ENCODE data around the gene PRLHR. TPM values are rescaled to one million over a fixed set of nuclear protein-coding genes. Genes with fewer than 3 reads are reported as not detected.

PRLHR gene
- total and polyA plus RNA-seq, 2 of the 4 experiments (the other 2 are of a cell fraction): not detected

DNA sequence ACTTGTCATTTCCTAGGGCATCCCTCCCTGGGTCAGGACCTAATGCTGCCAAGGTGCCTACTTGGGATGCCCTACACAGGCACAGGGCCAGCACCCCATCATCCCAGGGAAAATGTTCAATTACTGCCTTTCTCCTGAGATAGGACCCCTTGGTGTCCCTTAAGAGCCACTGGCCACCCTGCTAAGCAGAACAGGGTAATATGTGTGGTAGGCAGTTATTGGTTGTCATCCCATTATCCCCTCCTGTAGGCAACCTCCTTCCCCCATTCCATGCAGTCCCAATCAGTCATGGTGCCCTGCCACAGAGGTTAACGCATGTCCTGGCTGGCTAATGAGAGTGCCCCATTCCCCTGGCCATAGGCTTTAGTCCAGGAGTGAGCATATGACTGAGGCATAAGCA, 53.2 kb downstream of the PRLHR start:
- ATAC-seq (ENCODE audit: low read depth) (no peak), DNase-seq (no peak)
- H3K23ac ChIP-seq (ENCODE audit: low read depth, low read length): no peak overlapping the region
- no peaks in the 10 kb centered on the region for H3K4me1 ChIP-seq (ENCODE audit: control insufficient read depth, insufficient read depth, low read length)
- no peak overlapping the region for H3K9ac ChIP-seq (ENCODE audit: low read depth, low read length)
- no peaks in the 10 kb centered on the region for H3K36me3 ChIP-seq (ENCODE audit: control insufficient read depth, insufficient read depth, low read length)
- intact Hi-C loops (cut with micrococcal nuclease): no loop called here
- H3K27ac ChIP-seq (ENCODE audit: insufficient read depth, low read length): no peak overlapping the region
- H3K18ac ChIP-seq (ENCODE audit: low read depth, low read length): no peak overlapping the region
- no peaks in the 10 kb centered on the region for H4K20me1 ChIP-seq (ENCODE audit: insufficient read depth, low read length)
- H3K4me3 ChIP-seq (ENCODE audit: insufficient read depth, low read depth, low read length): no peak overlapping the region
- H4K8ac ChIP-seq (ENCODE audit: low read depth in 2 of 2, low read length in 2 of 2): no peak overlapping the region
- no peak overlapping the region for H4K5ac ChIP-seq (ENCODE audit: low read depth, low read length)
- no peaks in the 10 kb centered on the region for H3K9me1 ChIP-seq (ENCODE audit: insufficient read depth, low read length)
- H2BK20ac ChIP-seq (ENCODE audit: low read depth, low read length): no peak overlapping the region
- no peak overlapping the region for H2AK9ac ChIP-seq (replicated peaks; ENCODE audit: low read depth, low read length, poor library complexity)
- no peak overlapping the region for H3K4ac ChIP-seq (ENCODE audit: low read depth, low read length)
- CTCF ChIA-PET: no interaction called here
- no peaks in the 10 kb centered on the region for H3K9me3 ChIP-seq (ENCODE audit: control insufficient read depth, insufficient read depth, low read length)
- no peak overlapping the region for H2BK5ac ChIP-seq (ENCODE audit: low read depth, low read length, poor library complexity, severe bottlenecking)
- H3K4me2 ChIP-seq (ENCODE audit: low read depth, low read length): no peak overlapping the region
- H2AK5ac ChIP-seq (ENCODE audit: low read depth, low read length): no peak overlapping the region
- no peak overlapping the region for H4K91ac ChIP-seq (ENCODE audit: insufficient read depth, low read depth, low read length)
- no peak overlapping the region for H2BK15ac ChIP-seq (ENCODE audit: low read depth, low read length)
- in situ Hi-C loops (cut with MboI; ENCODE audit: low sequenced_read_pairs): no loop called here
- no peak overlapping the region for H2AFZ ChIP-seq (replicated peaks; ENCODE audit: low read length, poor library complexity)
- WGBS, 2 experiments (ENCODE audit: extremely low coverage in 2 of 2, insufficient read length in 1 of 2): no CpG with 5 or more reads among the region's 1 CpG
- H3K27me3 ChIP-seq (ENCODE audit: control insufficient read depth, insufficient read depth, low read length): no peaks in the 10 kb centered on the region
- BruUV-seq (replicated peaks): no TSS peak
- no peak overlapping the region for H3K56ac ChIP-seq (ENCODE audit: extremely low read depth, insufficient read depth, low read length)
- no peak for TF ChIP-seq CEBPB (IDR thresholded peaks at IDR 0.05; ENCODE audit: low read depth, low read length)
- TF ChIP-seq RAD21 (IDR thresholded peaks at IDR 0.05; ENCODE audit: low read length): no peak
- TF ChIP-seq MXI1 (IDR thresholded peaks at IDR 0.05; ENCODE audit: borderline replicate concordance, low read depth, low read length): no peak
- TF ChIP-seq RCOR1 (IDR thresholded peaks at IDR 0.05; ENCODE audit: insufficient replicate concordance, low read length): no peak
- TF ChIP-seq POLR2A (IDR thresholded peaks at IDR 0.05; ENCODE audit: low read depth, low read length): no peak
- TF ChIP-seq, protein P1, sequence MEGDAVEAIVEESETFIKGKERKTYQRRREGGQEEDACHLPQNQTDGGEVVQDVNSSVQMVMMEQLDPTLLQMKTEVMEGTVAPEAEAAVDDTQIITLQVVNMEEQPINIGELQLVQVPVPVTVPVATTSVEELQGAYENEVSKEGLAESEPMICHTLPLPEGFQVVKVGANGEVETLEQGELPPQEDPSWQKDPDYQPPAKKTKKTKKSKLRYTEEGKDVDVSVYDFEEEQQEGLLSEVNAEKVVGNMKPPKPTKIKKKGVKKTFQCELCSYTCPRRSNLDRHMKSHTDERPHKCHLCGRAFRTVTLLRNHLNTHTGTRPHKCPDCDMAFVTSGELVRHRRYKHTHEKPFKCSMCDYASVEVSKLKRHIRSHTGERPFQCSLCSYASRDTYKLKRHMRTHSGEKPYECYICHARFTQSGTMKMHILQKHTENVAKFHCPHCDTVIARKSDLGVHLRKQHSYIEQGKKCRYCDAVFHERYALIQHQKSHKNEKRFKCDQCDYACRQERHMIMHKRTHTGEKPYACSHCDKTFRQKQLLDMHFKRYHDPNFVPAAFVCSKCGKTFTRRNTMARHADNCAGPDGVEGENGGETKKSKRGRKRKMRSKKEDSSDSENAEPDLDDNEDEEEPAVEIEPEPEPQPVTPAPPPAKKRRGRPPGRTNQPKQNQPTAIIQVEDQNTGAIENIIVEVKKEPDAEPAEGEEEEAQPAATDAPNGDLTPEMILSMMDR (conservative IDR thresholded peaks at IDR 0.05; ENCODE audit: low read depth, low read length): no peak
- TF ChIP-seq, protein P2, sequence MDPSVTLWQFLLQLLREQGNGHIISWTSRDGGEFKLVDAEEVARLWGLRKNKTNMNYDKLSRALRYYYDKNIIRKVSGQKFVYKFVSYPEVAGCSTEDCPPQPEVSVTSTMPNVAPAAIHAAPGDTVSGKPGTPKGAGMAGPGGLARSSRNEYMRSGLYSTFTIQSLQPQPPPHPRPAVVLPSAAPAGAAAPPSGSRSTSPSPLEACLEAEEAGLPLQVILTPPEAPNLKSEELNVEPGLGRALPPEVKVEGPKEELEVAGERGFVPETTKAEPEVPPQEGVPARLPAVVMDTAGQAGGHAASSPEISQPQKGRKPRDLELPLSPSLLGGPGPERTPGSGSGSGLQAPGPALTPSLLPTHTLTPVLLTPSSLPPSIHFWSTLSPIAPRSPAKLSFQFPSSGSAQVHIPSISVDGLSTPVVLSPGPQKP (IDR thresholded peaks at IDR 0.05; ENCODE audit: borderline replicate concordance, low read depth, low read length): no peak
- no peak for TF ChIP-seq SMC3 (IDR thresholded peaks at IDR 0.05; ENCODE audit: low read depth, low read length)
- TF ChIP-seq CHD1 (IDR thresholded peaks at IDR 0.05; ENCODE audit: low read depth, low read length): no peak
- no peak for TF ChIP-seq MAZ (IDR thresholded peaks at IDR 0.05; ENCODE audit: borderline replicate concordance, low read depth, low read length)
- no peak for TF ChIP-seq NFE2L2 (IDR thresholded peaks at IDR 0.05; ENCODE audit: low read depth, low read length)
- TF ChIP-seq BHLHE40 (IDR thresholded peaks at IDR 0.05; ENCODE audit: low read depth, low read length): no peak
- no peak for TF ChIP-seq MAFK (IDR thresholded peaks at IDR 0.05; ENCODE audit: low read depth, low read length)
- TF ChIP-seq FOS (IDR thresholded peaks at IDR 0.05; ENCODE audit: low read depth, low read length): no peak
- no peaks in the 10 kb centered on the region for H3K79me1 ChIP-seq (ENCODE audit: low read depth in 1 of 2, low read length in 2 of 2)
- H2BK120ac ChIP-seq (ENCODE audit: low read depth, low read length): no peak overlapping the region
- dilution Hi-C loops (cut with HindIII; ENCODE audit: low sequenced_read_pairs, unreplicated experiment): no loop called here
- POLR2A ChIA-PET (ENCODE audit: unreplicated experiment): no interaction called here
- no peak overlapping the region for H3K14ac ChIP-seq (replicated peaks; ENCODE audit: low read depth, low read length)
